IPS DF 4.7 (cell line): Measurements from ENCODE around the gene NLGN1.
"Not testable (repeated sequence)": the region's sequence is repeated elsewhere in the genome, so short reads cannot be mapped to it uniquely, and the experiment has no call there.

ENCODE experiments used
- DNase-seq: peaks from one replicate; pipeline ENCODE4 v3.0.0-alpha.2; 2013; ENCODE audit warnings: low spot score; ENCODE audit errors: extremely low read depth

Gene NLGN1

DNA sequence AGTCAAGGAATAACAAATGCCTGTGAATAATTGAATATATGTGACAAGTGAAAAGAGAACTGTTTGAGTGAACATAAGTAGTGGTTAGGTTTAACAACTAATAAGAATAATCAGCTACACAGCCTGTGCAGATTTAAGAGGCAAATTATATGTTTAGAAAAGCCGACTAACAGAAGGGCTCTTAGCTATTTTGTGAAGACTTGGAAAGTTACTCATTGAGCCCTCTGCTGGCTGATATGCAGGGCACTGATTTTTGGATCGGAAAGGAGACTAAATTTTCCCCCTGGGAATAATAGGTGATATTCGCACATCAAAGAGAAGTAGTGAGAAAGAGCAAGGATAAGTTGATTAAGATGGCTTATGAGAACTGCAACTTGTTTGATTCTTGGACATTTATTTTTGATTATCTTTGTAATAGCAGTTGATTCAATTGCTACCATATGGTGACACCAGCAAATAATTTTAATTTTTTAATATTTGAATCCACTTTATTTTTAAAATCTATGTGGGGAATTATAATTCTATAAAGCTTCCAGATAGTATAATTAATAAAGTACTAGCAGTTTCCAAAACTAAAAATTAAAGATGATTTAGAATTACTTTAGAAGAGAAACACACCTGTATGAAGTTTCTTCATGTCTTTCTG, 156.2 kb downstream of the NLGN1 start:
- no peak for DNase-seq

DNA sequence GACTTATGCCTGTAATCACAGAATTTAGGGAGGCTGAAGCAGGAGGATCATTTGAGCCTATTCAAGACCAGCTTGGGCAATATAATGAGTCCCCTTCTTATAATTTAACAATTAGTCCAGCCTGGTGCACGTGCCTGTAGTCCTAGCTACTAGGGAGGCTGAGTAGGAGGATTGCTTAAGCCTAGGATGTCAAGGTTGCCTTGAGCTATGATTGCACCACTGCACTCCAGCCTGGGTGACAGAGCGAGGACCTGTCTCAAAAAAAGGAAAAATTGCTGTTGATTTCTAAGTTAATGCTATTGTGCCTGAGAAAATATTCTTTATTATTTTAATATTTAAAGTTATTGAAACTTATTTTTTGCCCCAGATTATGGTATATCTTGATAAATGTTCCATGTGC, 159.0 kb downstream of the NLGN1 start:
- DNase-seq = no peak

DNA sequence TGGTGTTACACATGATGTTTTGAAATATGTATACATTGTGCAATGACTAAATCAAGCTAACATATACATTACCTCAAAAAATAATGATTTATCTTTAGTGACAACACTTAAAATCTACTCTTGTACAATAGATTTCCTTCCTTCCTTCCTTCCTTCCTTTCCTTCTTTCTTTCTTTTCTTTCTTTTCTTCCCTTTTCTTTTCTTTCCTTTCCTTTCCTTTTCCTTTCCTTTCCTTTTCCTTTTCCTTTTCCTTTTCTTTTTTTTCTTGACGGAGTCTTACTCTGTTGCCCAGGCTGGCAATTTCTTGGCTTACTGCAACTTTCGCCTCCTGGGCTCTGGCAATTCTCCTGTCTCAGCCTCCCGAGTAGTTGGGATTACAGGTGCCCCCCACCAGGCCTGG, 170.5 kb downstream of the NLGN1 start:
- no peak for DNase-seq

GRCh38 chr3:173568623-173569022, 171.1 kb downstream of the NLGN1 start:
- DNase-seq = no peak

- no peak for DNase-seq
Observed at GRCh38 chr3:173583496-173583895, 186.0 kb downstream of the NLGN1 start.

- DNase-seq = no peak
Observed at GRCh38 chr3:173584093-173584837, 186.7 kb downstream of the NLGN1 start.

GRCh38 chr3:173584838-173585831, 187.6 kb downstream of the NLGN1 start:
- no peak for DNase-seq

- DNase-seq = no peak
Observed at GRCh38 chr3:173586166-173586565, 188.6 kb downstream of the NLGN1 start.

DNA sequence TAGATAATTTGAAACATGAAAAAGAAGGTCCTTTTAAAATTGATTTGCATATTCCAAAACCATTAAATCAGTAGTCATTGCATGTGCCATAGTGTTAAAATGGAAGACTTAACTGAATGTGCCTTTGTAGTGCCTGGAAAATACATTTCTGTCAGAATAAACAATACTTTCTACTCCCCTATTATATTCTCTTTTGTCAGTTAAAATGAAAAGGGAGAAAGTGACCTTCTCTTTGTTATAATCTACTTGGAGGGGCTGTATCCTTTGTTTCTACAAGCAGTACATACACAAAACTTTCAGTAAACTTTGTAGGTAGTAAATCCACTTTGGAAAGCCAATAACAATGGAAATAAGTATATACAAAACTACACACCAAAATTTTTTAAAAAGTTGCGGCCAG, 189.5 kb downstream of the NLGN1 start:
- DNase-seq = no peak

DNA sequence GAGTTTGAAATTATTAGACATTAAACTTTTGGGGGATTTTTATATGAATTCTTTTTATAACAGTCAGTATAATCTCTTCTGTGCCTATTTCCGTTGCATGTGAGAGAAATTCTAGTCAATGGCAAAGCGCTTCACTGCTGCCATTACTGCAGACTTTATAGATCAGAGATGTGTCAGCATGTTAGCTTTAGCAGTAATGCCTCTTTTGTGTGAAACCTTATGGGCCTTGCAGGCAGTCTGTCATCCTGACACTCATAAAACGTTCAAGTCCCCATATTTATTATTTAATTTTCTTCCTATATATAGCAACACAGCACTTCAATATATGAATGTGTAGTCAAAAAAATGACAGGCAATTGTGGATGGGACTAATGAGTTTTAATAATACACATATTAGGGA, 191.0 kb downstream of the NLGN1 start:
- no peak for DNase-seq

DNA sequence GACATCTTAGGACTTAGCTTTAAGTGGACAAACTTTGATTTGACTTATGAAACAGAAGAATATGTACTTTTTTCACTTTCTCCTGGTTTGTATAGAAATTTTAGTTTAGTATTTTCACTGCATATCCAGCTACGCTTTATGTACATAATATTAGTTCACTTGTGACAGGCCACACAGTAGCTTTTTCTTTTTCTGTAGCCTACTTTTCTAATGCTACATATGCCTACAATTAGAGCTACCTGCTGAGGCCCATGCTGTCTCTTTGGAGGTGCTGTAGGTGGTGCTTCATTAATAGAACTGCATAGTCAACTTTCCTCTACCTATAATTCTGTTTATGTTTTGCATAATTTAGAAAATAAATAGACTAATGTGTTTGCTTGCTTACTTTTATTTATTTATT, 191.6 kb downstream of the NLGN1 start:
- DNase-seq = no peak

- DNase-seq = no peak
Observed at GRCh38 chr3:173591401-173591800, 193.9 kb downstream of the NLGN1 start.

GRCh38 chr3:173594881-173595280, 197.3 kb downstream of the NLGN1 start:
- not testable (repeated sequence) for DNase-seq

DNA sequence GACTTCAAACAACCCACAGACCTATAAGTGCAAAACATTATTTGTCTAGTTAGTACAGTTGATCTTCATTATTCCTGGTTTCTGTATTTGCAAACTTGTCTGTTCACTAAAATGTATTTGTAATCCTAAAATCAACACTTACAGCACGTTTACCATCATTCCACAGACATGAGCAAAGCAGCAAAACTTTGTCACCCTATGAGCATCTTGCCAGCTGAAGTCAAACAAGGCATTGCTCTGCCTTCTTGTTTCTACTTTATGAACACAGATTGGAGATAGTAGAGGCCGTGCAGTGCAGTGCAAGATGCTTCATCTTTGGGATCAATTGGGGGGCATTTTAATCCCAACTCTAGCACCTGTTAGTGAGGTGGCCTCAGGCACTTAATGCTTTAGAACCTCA, 202.1 kb downstream of the NLGN1 start:
- DNase-seq = no peak

DNA sequence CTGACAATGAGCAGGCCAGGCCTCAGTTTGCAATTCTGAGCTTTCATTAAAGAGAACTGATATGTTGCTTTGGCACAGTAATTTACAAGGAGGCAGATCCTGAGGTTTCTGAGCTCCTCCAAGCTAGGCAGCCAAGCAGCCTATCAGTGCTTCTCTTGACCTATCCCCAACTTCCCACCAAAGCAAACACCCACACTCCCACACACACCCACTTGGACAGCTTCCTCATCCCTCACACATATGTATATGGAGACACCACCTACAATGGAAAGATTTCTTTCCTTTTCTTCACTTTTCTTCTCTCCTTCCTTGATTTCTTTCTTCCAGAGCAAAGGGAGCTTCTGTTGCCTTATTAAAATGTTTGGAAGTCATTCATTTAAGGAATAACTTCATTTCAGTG, 217.0 kb downstream of the NLGN1 start:
- no peak for DNase-seq

GRCh38 chr3:173615661-173616060, 218.1 kb downstream of the NLGN1 start:
- DNase-seq = no peak

GRCh38 chr3:173617490-173617889, 219.9 kb downstream of the NLGN1 start:
- DNase-seq = no peak

DNA sequence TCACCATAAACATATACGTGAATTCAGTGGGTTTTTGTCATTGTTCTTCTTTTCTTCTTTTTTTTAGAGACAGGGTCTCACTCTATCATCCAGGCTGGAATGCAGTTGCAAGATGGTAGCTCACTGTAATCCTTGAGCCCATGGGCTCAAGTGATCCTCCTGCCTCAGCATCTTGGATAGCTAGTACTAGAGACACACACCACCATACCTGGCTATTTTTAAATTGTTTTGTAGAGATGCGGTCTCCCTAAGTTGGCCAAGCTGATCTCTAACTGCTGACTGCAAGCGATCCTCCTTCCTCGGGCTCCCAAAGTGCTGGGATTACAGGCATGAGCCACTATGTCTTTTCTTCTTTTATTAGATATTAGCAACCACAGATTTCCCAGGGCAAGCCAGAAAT, 220.6 kb downstream of the NLGN1 start:
- DNase-seq = no peak

GRCh38 chr3:173618703-173619102, 221.2 kb downstream of the NLGN1 start:
- no peak for DNase-seq

DNA sequence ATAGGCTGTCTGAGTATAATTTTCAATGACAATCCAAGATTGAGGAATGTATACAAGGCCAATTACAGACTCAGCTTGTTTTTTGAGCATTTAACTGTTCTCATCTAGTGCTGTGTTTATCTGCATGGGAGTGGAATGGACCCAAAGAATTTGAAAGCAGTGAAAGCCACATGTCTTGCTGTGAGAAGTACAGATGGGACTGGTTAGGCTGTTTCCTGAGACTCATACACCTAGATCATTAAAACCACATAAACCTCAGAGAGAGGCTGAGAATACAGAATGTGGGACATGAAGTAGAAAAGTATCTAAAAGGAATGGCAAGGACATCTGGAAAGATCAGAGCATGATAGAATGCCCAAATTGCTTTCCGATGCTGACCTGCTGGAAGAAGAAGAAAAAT, 224.6 kb downstream of the NLGN1 start:
- no peak for DNase-seq

DNA sequence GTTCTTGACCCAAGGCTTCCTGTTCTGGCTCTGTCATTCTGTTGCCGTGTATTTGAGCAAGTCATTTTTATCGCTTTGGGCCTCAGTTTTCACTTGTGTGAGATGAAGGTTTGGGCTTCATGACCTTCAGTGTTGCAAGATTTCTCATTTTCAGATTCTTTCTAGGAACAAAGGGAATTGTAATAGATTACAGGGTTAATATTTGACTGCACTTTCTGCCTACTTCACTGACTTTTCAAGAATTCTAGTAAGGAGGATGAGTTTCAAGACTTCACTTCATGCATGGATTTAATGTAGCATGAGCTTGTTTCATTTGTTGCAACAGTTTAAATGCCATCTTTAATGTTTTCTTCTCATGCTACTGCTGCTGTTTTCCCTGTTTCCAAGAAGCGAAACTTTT, 226.5 kb downstream of the NLGN1 start:
- no peak for DNase-seq

DNA sequence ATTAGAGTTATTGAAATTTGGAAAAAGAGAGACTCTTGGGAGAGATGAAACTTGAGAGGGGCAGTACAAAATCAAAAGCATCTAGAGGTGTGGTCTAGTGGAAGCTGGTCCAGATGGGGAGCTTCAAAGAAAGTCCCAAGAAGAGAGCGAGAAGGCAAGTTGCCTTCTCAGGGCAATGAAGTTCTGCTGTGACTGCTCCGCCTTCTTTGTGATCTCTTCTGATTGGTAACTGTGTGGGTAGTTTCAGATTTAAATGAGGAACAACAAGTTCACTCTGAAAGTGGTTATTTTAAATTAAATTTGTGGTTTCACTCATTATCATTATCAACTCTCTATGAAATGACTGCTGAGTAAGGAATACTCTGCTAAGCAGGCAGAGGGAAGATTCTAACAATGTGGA, 233.3 kb downstream of the NLGN1 start:
- no peak for DNase-seq
